ENCODE measurements around the gene USB1. TPM values are rescaled to one million over a fixed set of nuclear protein-coding genes. Genes with fewer than 3 reads are reported as not detected.

The USB1 gene
- total RNA-seq, 1 experiment from 2014 or later, result 52.9 TPM

- peaks cover 13% of the 10 kb centered on the region for H3K36me3 ChIP-seq
- peaks cover 28% of the 10 kb centered on the region for H3K27me3 ChIP-seq (replicated peaks)
- no peak overlapping the region for H3K27ac ChIP-seq
- H3K4me1 ChIP-seq (replicated peaks), result peaks cover 43% of the 10 kb centered on the region
- no peaks in the 10 kb centered on the region for H3K9me3 ChIP-seq (replicated peaks)
- DNase-seq (ENCODE audit: low read depth in 1 of 2, low spot score in 2 of 2), result no peak
- H3K4me3 ChIP-seq, result no peak overlapping the region
Observed at GRCh38 chr16:58024486-58025350, 23.5 kb downstream of the USB1 start.

GRCh38 chr16:58025351-58026138 is 24.3 kb downstream of the USB1 start, which contains the start of gene MMP15:
TSS of gene MMP15 (plus strand) at chr16:58025754. CDS start at chr16:58026351, 597 bp downstream.
- peak in 1 of 2 experiments; percentile 79 for DNase-seq (ENCODE audit: low read depth in 1 of 2, low spot score in 2 of 2)
- Histone ChIP-seq H3K27me3 (replicated peaks) (peaks cover 28% of the 10 kb centered on the region), H3K9me3 (replicated peaks) (no peaks in the 10 kb centered on the region), H3K4me3 (peak within 1 kb of the TSS; percentile 48), H3K27ac (no peak within 1 kb of the TSS), H3K36me3 (peaks cover 12% of the 10 kb centered on the region), H3K4me1 (replicated peaks) (peaks cover 43% of the 10 kb centered on the region)

- no peak for DNase-seq (ENCODE audit: low read depth in 1 of 2, low spot score in 2 of 2)
Observed at GRCh38 chr16:58026139-58026704, 25.0 kb downstream of the USB1 start.

GRCh38 chr16:58026705-58027160 is 25.5 kb downstream of the USB1 start:
- Histone ChIP-seq H3K4me1 (replicated peaks) (peaks cover 43% of the 10 kb centered on the region), H3K4me3 (peak overlapping the region; percentile 48), H3K36me3 (peaks cover under 1% of the 10 kb centered on the region), H3K9me3 (replicated peaks) (no peaks in the 10 kb centered on the region), H3K27me3 (replicated peaks) (peaks cover 28% of the 10 kb centered on the region), H3K27ac (no peak overlapping the region)
- DNase-seq (ENCODE audit: low read depth in 1 of 2, low spot score in 2 of 2), result no peak

More at GRCh38 chr16:58026139-58026704, 25.0 kb downstream of the USB1 start:
- Histone ChIP-seq H3K4me3 (peak overlapping the region; percentile 48), H3K27me3 (replicated peaks) (peaks cover 28% of the 10 kb centered on the region), H3K27ac (no peak overlapping the region), H3K36me3 (peaks cover 6% of the 10 kb centered on the region), H3K9me3 (replicated peaks) (no peaks in the 10 kb centered on the region), H3K4me1 (replicated peaks) (peaks cover 43% of the 10 kb centered on the region)

GRCh38 chr16:58027161-58027915 is 26.1 kb downstream of the USB1 start:
- Histone ChIP-seq H3K36me3 (no peaks in the 10 kb centered on the region), H3K27me3 (replicated peaks) (peaks cover 28% of the 10 kb centered on the region), H3K4me3 (no peak overlapping the region), H3K9me3 (replicated peaks) (no peaks in the 10 kb centered on the region), H3K4me1 (replicated peaks) (peaks cover 37% of the 10 kb centered on the region), H3K27ac (no peak overlapping the region)
- DNase-seq (ENCODE audit: low read depth in 1 of 2, low spot score in 2 of 2), result no peak

GRCh38 chr16:58027916-58028455 is 26.8 kb downstream of the USB1 start:
- Histone ChIP-seq H3K27me3 (replicated peaks) (peaks cover 28% of the 10 kb centered on the region), H3K4me3 (no peak overlapping the region), H3K36me3 (no peaks in the 10 kb centered on the region), H3K4me1 (replicated peaks) (peaks cover 30% of the 10 kb centered on the region), H3K27ac (no peak overlapping the region), H3K9me3 (replicated peaks) (no peaks in the 10 kb centered on the region)
- no peak for DNase-seq (ENCODE audit: low read depth in 1 of 2, low spot score in 2 of 2)

GRCh38 chr16:58028541-58029070 is 27.4 kb downstream of the USB1 start:
- Histone ChIP-seq H3K4me3 (no peak overlapping the region), H3K4me1 (replicated peaks) (peaks cover 25% of the 10 kb centered on the region), H3K36me3 (no peaks in the 10 kb centered on the region), H3K27me3 (replicated peaks) (peaks cover 28% of the 10 kb centered on the region), H3K27ac (no peak overlapping the region), H3K9me3 (replicated peaks) (no peaks in the 10 kb centered on the region)
- DNase-seq (ENCODE audit: low read depth in 1 of 2, low spot score in 2 of 2), result no peak

- Histone ChIP-seq H3K27ac (no peak overlapping the region), H3K4me3 (no peak overlapping the region), H3K36me3 (no peaks in the 10 kb centered on the region), H3K27me3 (replicated peaks) (peaks cover 26% of the 10 kb centered on the region), H3K9me3 (replicated peaks) (no peaks in the 10 kb centered on the region), H3K4me1 (replicated peaks) (peaks cover 25% of the 10 kb centered on the region)
- DNase-seq (ENCODE audit: low read depth in 1 of 2, low spot score in 2 of 2), result no peak
Observed at GRCh38 chr16:58029410-58029809, 28.2 kb downstream of the USB1 start.

GRCh38 chr16:58030136-58030840 is 29.1 kb downstream of the USB1 start:
- peaks cover 21% of the 10 kb centered on the region for H3K4me1 ChIP-seq (replicated peaks)
- DNase-seq (ENCODE audit: low read depth in 1 of 2, low spot score in 2 of 2), result no peak
- no peak overlapping the region for H3K27ac ChIP-seq
- H3K27me3 ChIP-seq (replicated peaks), result peaks cover 21% of the 10 kb centered on the region
- H3K36me3 ChIP-seq, result no peaks in the 10 kb centered on the region
- no peaks in the 10 kb centered on the region for H3K9me3 ChIP-seq (replicated peaks)
- no peak overlapping the region for H3K4me3 ChIP-seq

GRCh38 chr16:58031016-58031800 is 30.0 kb downstream of the USB1 start:
- no peak for DNase-seq (ENCODE audit: low read depth in 1 of 2, low spot score in 2 of 2)
- H3K27me3 ChIP-seq (replicated peaks), result peaks cover 19% of the 10 kb centered on the region
- H3K4me1 ChIP-seq (replicated peaks), result peaks cover 12% of the 10 kb centered on the region

GRCh38 chr16:58032710-58033293 is 31.6 kb downstream of the USB1 start:
- H3K4me3 ChIP-seq, result no peak overlapping the region
- DNase-seq (ENCODE audit: low read depth in 1 of 2, low spot score in 2 of 2), result no peak
- no peaks in the 10 kb centered on the region for H3K36me3 ChIP-seq
- no peak overlapping the region for H3K27ac ChIP-seq
- no peaks in the 10 kb centered on the region for H3K9me3 ChIP-seq (replicated peaks)
- peaks cover 5% of the 10 kb centered on the region; the same call in 1 of the 2 replicates for H3K27me3 ChIP-seq (replicated peaks)
- H3K4me1 ChIP-seq (replicated peaks), result no peaks in the 10 kb centered on the region

More at GRCh38 chr16:58031016-58031800, 30.0 kb downstream of the USB1 start:
- Histone ChIP-seq H3K9me3 (replicated peaks) (no peaks in the 10 kb centered on the region), H3K36me3 (no peaks in the 10 kb centered on the region), H3K27ac (no peak overlapping the region), H3K4me3 (no peak overlapping the region)

Data from SJSA1 (cell line).